Activated CD4-positive, CD25-positive, alpha-beta regulatory T cell treated with anti-CD3 and anti-CD28 coated beads, Interleukin-2, amount 50 U/mL, for 16 hours (primary cell): Measurements from ENCODE around the gene TMEM151B.

Experiments used
- DNase-seq: peaks from one replicate; pipeline ENCODE4 v3.0.0-alpha.2; 2020; ENCODE audit warnings: low read depth, low spot score

TMEM151B gene

DNA sequence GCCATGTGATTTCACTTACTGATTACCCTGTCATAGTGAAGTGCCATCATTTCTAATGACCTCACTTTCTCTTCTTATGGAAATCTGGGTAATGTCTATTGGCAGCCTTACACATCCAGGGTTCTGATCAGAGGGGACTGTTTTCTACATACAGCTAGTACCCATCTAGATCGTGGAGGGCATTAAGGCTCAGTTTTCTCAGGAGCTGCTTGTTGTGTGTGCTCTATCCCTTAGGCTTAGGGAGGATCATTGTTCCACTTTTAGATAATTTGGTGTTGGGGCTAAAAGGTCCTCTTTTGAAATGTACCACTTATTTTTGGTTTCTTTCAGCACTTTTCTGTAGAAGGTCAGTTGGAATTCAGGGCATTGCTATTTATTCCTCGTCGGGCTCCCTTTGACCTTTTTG lies 19.5 kb upstream of the TMEM151B start:
- DNase-seq, result no peak

- no peak for DNase-seq
Measured at GRCh38 chr6:44251576-44252524, 18.4 kb upstream of the TMEM151B start.

DNA sequence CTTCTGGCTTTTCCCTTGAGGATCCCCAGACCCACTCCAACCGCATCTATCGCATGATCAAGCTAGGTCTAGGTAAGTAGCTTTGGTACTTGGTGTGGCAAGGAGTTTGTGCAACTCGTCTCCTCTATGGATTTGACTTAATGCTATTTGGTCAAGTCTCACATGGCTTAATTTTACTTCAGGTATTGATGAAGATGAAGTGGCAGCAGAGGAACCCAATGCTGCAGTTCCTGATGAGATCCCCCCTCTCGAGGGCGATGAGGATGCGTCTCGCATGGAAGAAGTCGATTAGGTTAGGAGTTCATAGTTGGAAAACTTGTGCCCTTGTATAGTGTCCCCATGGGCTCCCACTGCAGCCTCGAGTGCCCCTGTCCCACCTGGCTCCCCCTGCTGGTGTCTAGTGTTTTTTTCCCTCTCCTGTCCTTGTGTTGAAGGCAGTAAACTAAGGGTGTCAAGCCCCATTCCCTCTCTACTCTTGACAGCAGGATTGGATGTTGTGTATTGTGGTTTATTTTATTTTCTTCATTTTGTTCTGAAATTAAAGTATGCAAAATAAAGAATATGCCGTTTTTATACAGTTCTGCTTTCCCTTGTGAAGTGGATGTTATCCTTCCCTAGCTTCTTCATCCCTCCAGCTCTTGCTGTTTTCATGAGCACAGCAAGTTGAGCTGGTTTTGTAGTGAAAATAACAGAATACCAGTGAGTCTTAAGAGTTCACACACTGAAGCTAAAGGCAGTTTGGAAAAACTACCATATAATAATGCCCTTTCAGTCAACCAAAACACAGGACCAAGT lies 16.7 kb upstream of the TMEM151B start:
- peak; percentile 46 for DNase-seq

DNA sequence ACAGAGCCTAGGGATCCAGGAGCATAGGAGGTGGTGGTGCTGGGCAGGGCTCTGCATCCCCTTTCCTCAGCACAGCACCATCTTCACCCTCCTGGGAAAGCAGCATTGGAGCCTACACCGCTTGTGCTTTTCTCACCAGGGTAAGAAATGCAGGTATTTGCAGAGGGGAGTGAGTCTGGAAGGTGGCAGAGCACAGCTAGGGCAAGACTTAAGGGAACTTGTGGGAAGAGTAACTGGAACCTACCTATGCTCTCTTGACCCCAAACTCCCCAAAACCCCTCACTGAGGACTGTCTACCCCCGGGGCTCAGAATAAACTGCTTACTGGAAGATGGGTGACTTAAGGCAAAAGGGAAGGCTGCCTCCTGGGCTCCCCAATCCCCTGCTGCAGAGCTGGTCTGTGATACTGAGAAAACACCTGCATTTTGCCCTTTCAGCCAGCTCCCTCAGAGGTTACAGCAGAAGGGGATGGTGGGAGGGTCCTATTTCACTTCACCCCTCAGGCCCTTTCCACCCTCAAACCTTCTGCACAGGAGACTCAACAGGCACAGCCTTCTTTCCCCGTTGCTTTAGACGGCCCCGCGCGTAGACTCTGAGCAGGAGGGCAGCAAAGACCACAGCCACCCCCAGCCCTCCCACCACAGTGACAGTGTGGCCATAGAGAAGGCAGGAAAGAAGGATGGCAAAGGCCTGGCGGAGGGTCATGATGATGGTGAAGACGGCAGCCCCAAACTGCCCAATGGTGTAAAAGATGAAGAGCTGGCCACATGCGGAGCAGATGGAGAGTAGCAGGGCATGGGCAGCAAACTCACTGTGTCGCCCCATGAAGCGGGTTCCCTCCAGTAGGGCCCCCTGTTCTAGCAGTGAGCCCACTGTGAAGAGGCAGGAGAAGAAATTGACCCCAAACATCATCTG lies 15.8 kb upstream of the TMEM151B start:
- DNase-seq, result no peak

- no peak for DNase-seq
Measured at GRCh38 chr6:44255105-44255808, 15.0 kb upstream of the TMEM151B start.

DNA sequence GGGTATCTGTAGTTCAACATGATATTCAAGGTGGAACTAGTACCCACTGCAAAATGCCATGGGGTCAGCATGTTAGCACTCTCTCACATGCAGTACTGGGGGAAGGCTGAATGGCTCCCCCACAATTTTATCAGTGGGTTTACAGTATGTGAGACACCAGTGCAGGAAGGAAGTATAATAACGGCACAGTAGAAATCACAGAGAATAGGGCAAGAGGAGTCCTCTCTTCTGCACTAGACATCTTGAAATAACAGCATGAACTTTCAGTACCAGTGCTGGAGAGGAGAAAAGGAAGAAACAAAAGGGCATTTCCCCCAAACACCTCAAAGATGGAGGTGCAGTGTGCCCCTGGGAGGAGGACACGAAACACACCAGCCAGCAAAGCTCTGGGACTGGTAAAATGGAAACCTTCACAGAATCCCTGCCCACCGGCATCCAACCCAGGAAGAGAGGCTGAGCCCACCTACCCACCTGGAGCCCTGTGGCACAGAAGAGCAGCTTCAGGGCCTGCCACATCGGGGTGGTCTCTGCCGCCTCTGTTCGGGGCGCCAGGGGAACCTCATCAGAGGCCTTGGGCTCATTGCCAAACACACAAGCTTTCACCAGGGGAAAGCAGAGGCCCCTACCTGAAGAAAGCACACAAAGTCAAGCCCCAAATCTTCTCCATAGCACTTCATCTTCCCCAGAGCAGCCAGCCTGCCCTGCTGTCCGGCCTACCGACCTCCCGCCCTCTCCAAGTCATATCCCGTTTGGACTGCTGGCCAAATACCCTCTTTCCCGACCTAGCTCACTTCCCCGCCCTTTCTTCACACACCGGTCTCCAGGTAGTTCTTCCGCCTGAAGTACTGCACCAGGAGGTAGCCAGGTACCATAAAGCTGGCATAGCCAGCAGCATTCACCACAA lies 14.1 kb upstream of the TMEM151B start:
- no peak for DNase-seq

- no peak for DNase-seq
Measured at GRCh38 chr6:44256775-44257024, 13.6 kb upstream of the TMEM151B start.

DNA sequence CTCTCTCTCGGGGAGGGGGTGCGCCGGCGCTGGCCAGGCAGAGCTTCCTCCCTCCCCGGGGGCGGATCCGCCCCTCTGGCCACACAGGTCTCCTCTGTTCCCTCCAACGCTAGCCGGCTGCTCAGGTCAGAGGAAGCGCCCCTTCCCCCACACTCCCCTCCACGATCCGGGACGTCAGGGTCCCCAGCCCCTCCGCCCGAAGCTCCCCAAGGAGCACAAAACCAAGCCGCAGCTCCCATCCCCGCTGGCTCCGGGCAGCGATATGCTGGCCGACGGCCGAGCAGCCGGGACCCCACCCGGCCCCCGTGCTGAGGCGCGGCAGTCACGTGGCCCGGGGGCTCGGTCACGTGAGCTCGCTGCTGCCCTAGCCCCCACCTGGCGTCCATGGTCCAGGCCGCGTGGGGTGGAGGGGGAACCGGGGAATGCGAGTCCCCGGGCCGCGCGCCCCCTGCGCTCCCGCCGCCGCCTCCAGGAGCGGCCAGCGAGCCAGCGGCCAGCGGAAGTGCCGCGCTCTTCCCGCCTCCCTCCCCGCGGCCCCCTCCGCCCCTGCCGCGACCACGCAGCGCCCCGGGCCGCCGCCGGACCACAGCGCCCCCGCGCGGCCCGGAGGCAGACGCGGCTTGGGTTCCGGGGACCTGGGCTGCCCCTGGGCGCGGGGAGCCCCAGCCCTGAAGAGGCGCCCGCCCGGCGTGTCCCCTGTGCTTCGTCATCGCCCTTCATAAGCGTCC lies 13.1 kb upstream of the TMEM151B start, which contains the start of gene SLC35B2:
SLC35B2 (minus strand) TSS at position 504 of the 728 bp plus-strand sequence; CDS start at position 386, 118 bp downstream.
- no peak for DNase-seq

GRCh38 chr6:44257753-44258324 lies 12.4 kb upstream of the TMEM151B start:
- DNase-seq, result no peak

DNA sequence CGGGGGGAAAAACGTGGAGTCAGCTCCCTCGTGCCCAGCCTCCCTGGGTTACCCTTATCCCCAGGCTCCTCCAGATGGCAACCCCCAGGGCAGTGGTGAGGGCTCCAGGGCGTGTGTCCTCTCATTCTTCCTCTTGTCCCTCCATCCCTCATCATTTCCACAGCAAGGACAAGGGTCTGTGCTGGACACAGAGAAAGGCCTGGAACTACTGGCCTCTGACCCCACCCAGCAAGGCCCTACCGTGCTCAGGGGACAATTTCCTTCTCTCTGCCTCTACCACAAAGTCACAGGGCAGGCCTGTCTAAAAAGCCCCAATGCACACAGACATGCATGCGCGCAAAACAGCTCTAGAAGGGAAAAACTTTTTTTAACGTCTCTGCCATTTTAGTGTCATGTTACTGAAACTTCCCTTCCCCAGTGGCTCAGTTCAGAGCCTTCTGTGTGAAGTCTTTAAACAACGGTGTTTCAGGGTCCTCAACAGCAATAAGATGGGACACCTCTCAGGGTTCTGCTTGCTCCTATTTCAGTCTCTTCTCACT lies 11.9 kb upstream of the TMEM151B start:
- DNase-seq, result no peak

- DNase-seq, result no peak
Measured at GRCh38 chr6:44258921-44259320, 11.3 kb upstream of the TMEM151B start.

GRCh38 chr6:44260011-44260410 lies 10.2 kb upstream of the TMEM151B start:
- DNase-seq, result no peak

- no peak for DNase-seq
Measured at GRCh38 chr6:44260451-44261297, 9.6 kb upstream of the TMEM151B start.

- no peak for DNase-seq
Measured at GRCh38 chr6:44261581-44261980, 8.7 kb upstream of the TMEM151B start.

- no peak for DNase-seq
Measured at GRCh38 chr6:44262467-44263353, 7.5 kb upstream of the TMEM151B start.

DNA sequence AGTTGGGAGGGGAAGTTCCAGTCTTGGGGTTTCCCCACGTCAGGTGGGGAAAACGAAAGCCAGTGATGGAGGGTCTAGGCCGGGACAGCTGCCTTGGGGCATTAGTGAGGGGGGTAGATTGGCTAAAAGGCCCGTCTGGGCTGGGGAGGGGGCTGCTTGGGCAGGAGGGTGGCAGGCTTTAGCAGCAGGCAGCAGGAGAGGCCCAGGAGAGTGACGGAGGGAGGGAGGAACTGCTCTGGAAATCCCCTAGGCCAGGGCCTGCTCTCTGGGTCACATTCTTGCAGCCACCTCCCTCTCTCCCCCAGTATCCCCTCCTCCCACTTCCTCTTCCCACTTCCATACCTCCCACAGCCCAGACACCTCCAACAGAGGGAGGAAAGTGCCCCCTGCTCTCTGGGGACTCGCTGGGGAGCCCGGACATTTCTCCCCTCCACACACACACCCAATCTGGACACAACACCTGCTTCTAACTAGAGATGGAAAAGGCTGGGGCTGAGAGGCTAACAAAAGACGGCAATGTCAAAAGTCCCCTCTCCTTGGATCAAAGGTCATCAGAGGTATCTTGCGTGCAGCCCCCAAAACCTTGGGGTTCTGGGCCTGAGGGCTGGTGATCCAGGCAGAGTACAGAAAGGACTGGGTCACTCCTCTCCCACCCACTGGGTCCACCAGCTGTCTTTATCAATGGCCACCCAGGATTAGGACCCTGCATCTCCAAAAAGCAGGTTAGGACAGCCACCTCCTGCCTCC lies 6.7 kb upstream of the TMEM151B start:
- no peak for DNase-seq
